A673 (cell line): ENCODE results near the gene NECAB3. TPM values are rescaled to one million over a fixed set of nuclear protein-coding genes. Genes with fewer than 3 reads are reported as not detected.
A peak's percentile ranks its signal among the peaks of the same experiment; 100 is the strongest.

Source experiments
- Bru-seq: library from RNA; stranded (reverse); fragments of 400-500 nt; gene quantifications from one replicate; lab custom pipeline; 2021; lab: Mats Ljungman, UMichigan
- BruChase-seq, 2 experiments: library from RNA; stranded (reverse); fragments of 400-500 nt; gene quantifications; one replicate each; lab custom pipeline; 2021; lab: Mats Ljungman, UMichigan
- BruUV-seq: library from RNA; stranded (reverse); fragments of 400-500 nt; replicated peaks from 2 replicates; lab custom pipeline; 2021; lab: Mats Ljungman, UMichigan
- CTCF ChIA-PET: fragments of 300-600 bp; sonication (Branson Sonifier 250); formaldehyde crosslinking; loops from one replicate; lab custom pipeline; 2022; ENCODE audit warnings: antibody characterized with exemption; lab: Charles Lee
- POLR2A ChIA-PET: fragments of 300-600 bp; sonication (Branson Sonifier 250); formaldehyde crosslinking; loops from one replicate; lab custom pipeline; 2022; ENCODE audit warnings: antibody characterized with exemption; ENCODE audit not compliant: low non-redundant PET; lab: Charles Lee
- DNase-seq: peaks from one replicate; pipeline ENCODE4 v3.0.0-alpha.2; 2015; ENCODE audit warnings: low spot score
- H3K27ac ChIP-seq: fragments of 200-600 bp; sonication (generic); 2 replicates; pipeline ENCODE4 v1.5.1; 2016; ENCODE audit warnings: mixed run types, low read depth, mild to moderate bottlenecking, mixed read lengths, antibody characterized with exemption, low read length; ENCODE audit not compliant: poor library complexity, severe bottlenecking
- H3K27me3 ChIP-seq: fragments of 200-600 bp; sonication (generic); replicated peaks from 2 replicates; pipeline ENCODE4 v1.6.1; 2017; ENCODE audit warnings: mixed run types, low read depth, mild to moderate bottlenecking, mixed read lengths, antibody characterized with exemption, low read length; ENCODE audit not compliant: insufficient read depth, poor library complexity
- H3K36me3 ChIP-seq: fragments of 200-600 bp; sonication (generic); 2 replicates; pipeline ENCODE4 v1.6.1; 2016; ENCODE audit warnings: mixed run types, mild to moderate bottlenecking, mixed read lengths, antibody characterized with exemption, low read length; ENCODE audit not compliant: insufficient read depth, poor library complexity, severe bottlenecking
- H3K4me1 ChIP-seq: fragments of 200-600 bp; sonication (generic); 2 replicates; pipeline ENCODE4 v1.6.1; 2017; ENCODE audit warnings: mixed run types, mild to moderate bottlenecking, mixed read lengths, antibody characterized with exemption, low read length; ENCODE audit not compliant: insufficient read depth, poor library complexity, severe bottlenecking
- H3K4me3 ChIP-seq: fragments of 200-600 bp; sonication (generic); 2 replicates; pipeline ENCODE4 v1.5.1; 2016; ENCODE audit warnings: low read depth, mixed run types, mild to moderate bottlenecking, mixed read lengths, low read length; ENCODE audit not compliant: poor library complexity, severe bottlenecking
- H3K9me3 ChIP-seq: fragments of 200-600 bp; sonication (generic); 2 replicates; pipeline ENCODE4 v1.6.1; 2016; ENCODE audit warnings: mixed run types, low read depth, mild to moderate bottlenecking, mixed read lengths, antibody characterized with exemption, low read length; ENCODE audit not compliant: poor library complexity, severe bottlenecking
- EZH2 ChIP-seq: fragments of 200-600 bp; sonication (generic); IDR thresholded peaks from 2 replicates; pipeline ENCODE4 v1.6.1; 2017; ENCODE audit warnings: borderline replicate concordance, low read depth, mild to moderate bottlenecking, mixed read lengths, antibody characterized with exemption, low read length; ENCODE audit not compliant: poor library complexity, severe bottlenecking
- intact Hi-C: fragments of 100-400 bp; cut with micrococcal nuclease; formaldehyde crosslinking; loops from one replicate; pipeline ENCODE4 v1.10.0; 2022; ENCODE audit not compliant: unreplicated experiment
- long read RNA-seq: library from polyadenylated mRNA; stranded (forward); transcript quantifications from one replicate; pipeline ENCODE4 v2.0.0, GENCODE V29; 2022
- total RNA-seq: library from RNA; stranded (reverse); gene quantifications from 2 replicates; pipeline ENCODE4 v1.2.3, GENCODE V29; 2021
- TF ChIP-seq, protein P1 (sequence below): fragments of 300-800, 200-600 bp; sonication (generic); conservative IDR thresholded peaks from 2 replicates; pipeline ENCODE4 v1.5.1; 2017; ENCODE audit warnings: low read depth, mild to moderate bottlenecking, antibody characterized with exemption, low read length, moderate library complexity, mixed read lengths

NECAB3 gene, protein sequence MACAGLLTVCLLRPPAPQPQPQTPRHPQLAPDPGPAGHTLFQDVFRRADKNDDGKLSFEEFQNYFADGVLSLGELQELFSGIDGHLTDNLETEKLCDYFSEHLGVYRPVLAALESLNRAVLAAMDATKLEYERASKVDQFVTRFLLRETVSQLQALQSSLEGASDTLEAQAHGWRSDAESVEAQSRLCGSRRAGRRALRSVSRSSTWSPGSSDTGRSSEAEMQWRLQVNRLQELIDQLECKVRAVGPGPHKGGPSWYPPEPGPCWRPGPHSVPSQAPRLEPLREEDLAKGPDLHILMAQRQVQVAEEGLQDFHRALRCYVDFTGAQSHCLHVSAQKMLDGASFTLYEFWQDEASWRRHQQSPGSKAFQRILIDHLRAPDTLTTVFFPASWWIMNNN
- 83.1 and 100 TPM in 2 replicates for total RNA-seq
- Bru-seq, nascent RNA, result percentile 79 among the genes with signal in this experiment
- BruChase-seq, experiment 1, labeled RNA remaining after a 2-hour chase, result percentile 72 among the genes with signal in this experiment
- BruChase-seq, experiment 2, labeled RNA remaining after a 6-hour chase, result percentile 69 among the genes with signal in this experiment
- long read RNA-seq, transcript NECAB3-202 (13 exons, 1,942 nt), result major isoform, 27 of 55 reads
- long read RNA-seq, partial matches to known transcripts, result 10 of 55 reads
- long read RNA-seq, other reads (novel, unspliced or antisense), result 14 of 55 reads

DNA sequence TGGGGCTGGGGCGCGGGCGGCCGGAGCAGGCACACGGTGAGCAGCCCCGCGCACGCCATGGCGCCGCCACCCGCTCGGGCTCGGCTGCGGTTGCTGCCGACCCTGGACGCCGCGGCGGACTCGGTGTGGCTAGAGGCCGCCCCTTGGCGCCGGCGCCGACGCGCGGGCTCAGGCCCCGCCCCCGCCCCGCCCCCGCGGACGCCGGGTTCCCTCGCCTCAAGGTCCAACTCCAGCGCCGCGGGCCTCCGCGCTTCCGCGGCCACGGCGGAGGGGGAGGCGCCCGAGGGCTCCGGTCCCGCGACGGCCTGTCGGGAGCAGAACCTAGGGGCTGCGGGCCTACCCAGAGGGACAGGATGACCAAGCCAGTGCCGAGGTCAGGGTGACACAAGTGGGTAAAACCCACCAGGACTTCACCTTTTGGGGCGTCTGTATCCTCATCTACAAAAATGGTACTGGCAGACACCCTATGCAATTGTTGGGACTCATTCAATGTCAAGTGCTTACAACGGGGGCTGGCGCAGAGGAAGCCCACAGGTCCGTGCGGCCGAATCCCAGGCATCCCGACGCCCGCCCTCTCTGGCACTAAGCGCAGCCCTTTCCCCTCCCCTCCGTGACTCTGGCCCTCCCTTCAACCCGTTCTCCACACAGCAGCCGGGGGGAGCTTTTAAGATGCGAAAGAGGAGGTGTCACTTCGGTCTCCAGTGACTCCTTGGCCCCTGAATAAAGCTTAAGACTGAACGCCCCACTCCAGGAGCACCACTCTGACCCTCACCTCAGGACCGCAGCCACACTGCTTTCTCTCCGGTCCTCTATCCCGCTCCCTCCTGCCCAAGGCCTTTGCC is at the start of gene NECAB3:
TSS of gene NECAB3 (minus strand) at position 135 of the 842 bp plus-strand sequence. CDS start at position 59, 76 bp downstream.
- no TSS peak for BruUV-seq
- intact Hi-C loops, result no loop called here
- CTCF ChIA-PET, result no interaction called here

DNA sequence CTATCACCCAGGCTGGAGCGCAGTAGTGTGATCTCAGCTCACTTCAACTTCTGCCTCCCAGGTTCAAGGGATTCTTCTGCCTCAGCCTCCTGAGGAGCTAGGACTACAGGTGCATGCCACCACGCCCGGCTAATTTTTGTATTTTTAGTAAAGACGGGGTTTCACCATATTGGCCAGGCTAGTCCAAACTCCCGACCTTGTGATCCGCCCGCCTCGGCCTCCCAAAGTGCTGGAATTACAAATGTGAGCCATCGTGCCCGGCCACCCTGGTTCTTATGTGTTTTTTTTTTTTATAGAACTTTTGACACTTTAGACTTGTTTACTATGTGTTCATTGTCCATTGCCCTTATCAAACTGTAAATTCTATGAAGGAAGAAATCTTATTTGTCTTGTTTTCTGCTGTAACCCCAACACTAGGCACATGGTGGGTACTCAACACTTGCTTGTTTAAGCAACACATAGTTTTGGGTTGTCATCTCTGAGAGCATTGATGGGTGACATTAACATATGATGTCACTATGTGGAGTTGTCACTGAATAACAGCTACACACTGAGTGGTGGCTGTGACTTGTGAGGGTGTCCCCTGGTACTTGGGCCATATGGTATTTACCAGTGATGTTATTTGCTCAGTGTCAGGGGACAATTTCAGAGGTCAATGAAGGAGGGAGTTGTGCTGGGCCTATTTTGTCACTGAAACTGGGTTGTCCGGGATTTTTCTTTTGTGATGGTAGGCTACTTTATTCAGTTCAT is 47.3 kb upstream of the NECAB3 start:
- CTCF ChIA-PET, result interaction anchor here (0.7 kb wide), 1 partner anchor 8 kb away, joined by 6 read pairs; no protein-coding TSS in a partner anchor

More for the DNA sequence above, at the start of gene NECAB3:
- POLR2A ChIA-PET, result interaction anchor here (0.6 kb wide), 2 partner anchors 58 to 1941 kb away, joined by 3 to 17 read pairs; partner anchors contain the start of gene SPAG4
- H3K9me3 ChIP-seq, result no peaks in the 10 kb centered on the region
- H3K36me3 ChIP-seq, result peaks cover 18% of the 10 kb centered on the region
- TF ChIP-seq, protein P1, sequence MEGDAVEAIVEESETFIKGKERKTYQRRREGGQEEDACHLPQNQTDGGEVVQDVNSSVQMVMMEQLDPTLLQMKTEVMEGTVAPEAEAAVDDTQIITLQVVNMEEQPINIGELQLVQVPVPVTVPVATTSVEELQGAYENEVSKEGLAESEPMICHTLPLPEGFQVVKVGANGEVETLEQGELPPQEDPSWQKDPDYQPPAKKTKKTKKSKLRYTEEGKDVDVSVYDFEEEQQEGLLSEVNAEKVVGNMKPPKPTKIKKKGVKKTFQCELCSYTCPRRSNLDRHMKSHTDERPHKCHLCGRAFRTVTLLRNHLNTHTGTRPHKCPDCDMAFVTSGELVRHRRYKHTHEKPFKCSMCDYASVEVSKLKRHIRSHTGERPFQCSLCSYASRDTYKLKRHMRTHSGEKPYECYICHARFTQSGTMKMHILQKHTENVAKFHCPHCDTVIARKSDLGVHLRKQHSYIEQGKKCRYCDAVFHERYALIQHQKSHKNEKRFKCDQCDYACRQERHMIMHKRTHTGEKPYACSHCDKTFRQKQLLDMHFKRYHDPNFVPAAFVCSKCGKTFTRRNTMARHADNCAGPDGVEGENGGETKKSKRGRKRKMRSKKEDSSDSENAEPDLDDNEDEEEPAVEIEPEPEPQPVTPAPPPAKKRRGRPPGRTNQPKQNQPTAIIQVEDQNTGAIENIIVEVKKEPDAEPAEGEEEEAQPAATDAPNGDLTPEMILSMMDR, result no peak
- TF ChIP-seq EZH2, result no peak
- peaks cover 31% of the 10 kb centered on the region for H3K4me1 ChIP-seq
- peak within 1 kb of the TSS; percentile 78 for H3K4me3 ChIP-seq
- DNase-seq, result peak; percentile 83
- H3K27ac ChIP-seq, result peak within 1 kb of the TSS; percentile 88
- H3K27me3 ChIP-seq, result no peaks in the 10 kb centered on the region

More for the DNA sequence above, 47.3 kb upstream of the NECAB3 start:
- no TSS peak for BruUV-seq
- no peaks in the 10 kb centered on the region for H3K36me3 ChIP-seq
- POLR2A ChIA-PET, result no interaction called here
- no peaks in the 10 kb centered on the region for H3K27me3 ChIP-seq
- peaks cover 4% of the 10 kb centered on the region for H3K4me1 ChIP-seq
- no peak for DNase-seq
- intact Hi-C loops, result no loop called here
- TF ChIP-seq EZH2, result no peak
- TF ChIP-seq, protein P1, result no peak
- H3K9me3 ChIP-seq, result no peaks in the 10 kb centered on the region
- no peak overlapping the region for H3K4me3 ChIP-seq
- H3K27ac ChIP-seq, result no peak overlapping the region
